Liver (tissue), 9 donors: ENCODE measurements around the gene IFRD2. TPM values are rescaled to one million over a fixed set of nuclear protein-coding genes. Genes with fewer than 3 reads are reported as not detected.

Source experiments
- DNase-seq: peaks from one replicate; pipeline ENCODE4 v3.0.0-alpha.2; 2017; ENCODE audit warnings: low spot score
- H3K27ac ChIP-seq, 2 donors: one replicate each; pipeline ENCODE4 v1.7.0; 2013; ENCODE audit warnings: inconsistent platforms in 2 of 2, low read length in 2 of 2, control low read depth in 1 of 2, low read depth in 1 of 2, mild to moderate bottlenecking in 1 of 2
- H3K27me3 ChIP-seq, 4 donors: one replicate each; pipeline versions ENCODE4 v1.6.1 to v1.7.0; 2013; ENCODE audit warnings: low read length in 3 of 4, inconsistent platforms in 1 of 4, mild to moderate bottlenecking in 1 of 4, moderate library complexity in 1 of 4; ENCODE audit not compliant: control insufficient read depth in 4 of 4, insufficient read depth in 4 of 4
- H3K36me3 ChIP-seq, 4 donors: one replicate each; pipeline versions ENCODE4 v1.6.1 to v1.7.0; 2013; ENCODE audit warnings: low read length in 3 of 4, mild to moderate bottlenecking in 3 of 4, low read depth in 1 of 4, moderate library complexity in 1 of 4; ENCODE audit not compliant: control insufficient read depth in 4 of 4, insufficient read depth in 3 of 4
- H3K4me1 ChIP-seq, 4 donors: one replicate each; pipeline versions ENCODE4 v1.6.1 to v1.7.0; 2013; ENCODE audit warnings: low read length in 3 of 4, mild to moderate bottlenecking in 3 of 4, moderate library complexity in 1 of 4; ENCODE audit not compliant: control insufficient read depth in 4 of 4, insufficient read depth in 4 of 4
- H3K4me3 ChIP-seq, 3 donors: one replicate each; pipeline versions ENCODE4 v1.6.1 to v1.7.0; 2013; ENCODE audit warnings: low read length in 3 of 3, control low read depth in 1 of 3, low read depth in 1 of 3, mild to moderate bottlenecking in 1 of 3
- H3K9ac ChIP-seq, 2 donors: one replicate each; pipeline ENCODE4 v1.7.0; 2013; ENCODE audit warnings: low read length in 2 of 2, mild to moderate bottlenecking in 2 of 2, moderate library complexity in 2 of 2, control low read depth in 1 of 2, low read depth in 1 of 2
- H3K9me3 ChIP-seq, 4 donors: one replicate each; pipeline versions ENCODE4 v1.6.1 to v1.7.0; 2013; ENCODE audit warnings: low read length in 3 of 4; ENCODE audit not compliant: control insufficient read depth in 4 of 4
- EGR1 ChIP-seq, 2 donors: IDR thresholded peaks; 2 replicates each; pipeline ENCODE4 v1.6.1; 2016 to 2018; ENCODE audit warnings: antibody characterized with exemption in 2 of 2, low read depth in 2 of 2
- FOXA1 ChIP-seq: IDR thresholded peaks from 2 replicates; pipeline ENCODE4 v1.6.1; 2016; ENCODE audit warnings: antibody characterized with exemption
- FOXA2 ChIP-seq: IDR thresholded peaks from 2 replicates; pipeline ENCODE4 v1.6.1; 2016; ENCODE audit warnings: antibody characterized with exemption
- GABPA ChIP-seq, 2 donors: IDR thresholded peaks in 1 of 2; conservative IDR thresholded peaks in 1 of 2; 2 replicates each; pipeline ENCODE4 v1.6.1; 2016; ENCODE audit warnings: antibody characterized with exemption in 2 of 2, mild to moderate bottlenecking in 1 of 2, moderate library complexity in 1 of 2
- HNF4A ChIP-seq, 2 donors: conservative IDR thresholded peaks; 2 replicates each; pipeline ENCODE4 v1.6.1; 2016; ENCODE audit warnings: antibody characterized with exemption in 2 of 2, mild to moderate bottlenecking in 2 of 2
- HNF4G ChIP-seq: IDR thresholded peaks from 2 replicates; pipeline ENCODE4 v1.6.1; 2016; ENCODE audit warnings: antibody characterized with exemption
- JUND ChIP-seq, 2 donors: IDR thresholded peaks; 2 replicates each; pipeline ENCODE4 v1.6.1; 2016; ENCODE audit warnings: antibody characterized with exemption in 2 of 2
- NR2F2 ChIP-seq: IDR thresholded peaks from 2 replicates; pipeline ENCODE4 v1.6.1; 2016; ENCODE audit warnings: antibody characterized with exemption
- RAD21 ChIP-seq, 2 donors: IDR thresholded peaks; 2 replicates each; pipeline ENCODE4 v1.6.1; 2016; ENCODE audit warnings: antibody characterized with exemption in 2 of 2, mild to moderate bottlenecking in 2 of 2
- RXRA ChIP-seq, 2 donors: IDR thresholded peaks; 2 replicates each; pipeline ENCODE4 v1.6.1; 2017 to 2018; ENCODE audit warnings: antibody characterized with exemption in 2 of 2, mild to moderate bottlenecking in 1 of 2
- SP1 ChIP-seq: IDR thresholded peaks from 2 replicates; pipeline ENCODE4 v1.6.1; 2018; ENCODE audit warnings: antibody characterized with exemption, mild to moderate bottlenecking
- TAF1 ChIP-seq: conservative IDR thresholded peaks from 2 replicates; pipeline ENCODE4 v1.6.1; 2016; ENCODE audit warnings: antibody characterized with exemption, mild to moderate bottlenecking
- YY1 ChIP-seq: IDR thresholded peaks from 2 replicates; pipeline ENCODE4 v1.6.1; 2016; ENCODE audit warnings: antibody characterized with exemption, mild to moderate bottlenecking
- WGBS: extraction: QIAGEN DNeasy Blood & Tissue Kit; methylation state at CpG from one replicate; pipeline ENCODE4 v1.1.7; 2013; 5-methylcytosine and 5-hydroxymethylcytosine counted together
- polyA plus RNA-seq, 2 donors: library from polyadenylated mRNA; stranded (reverse) in 1 of 2; unstranded in 1 of 2; fragments of 200-250 nt in 1 of 2; fragments of >200 nt in 1 of 2; fragmentation: Nextera tagmentation in 1 of 2; extraction: Ambion mirVana in 1 of 2; gene quantifications; one replicate each; pipeline versions ENCODE4 v1.2.1 to v1.2.3, GENCODE V29; 2013 to 2015
- total RNA-seq, 2 donors: library from RNA; depleted of rRNA; stranded (reverse); fragments of >200 nt; gene quantifications; one replicate each; pipeline ENCODE4 v1.2.3, GENCODE V29; 2014
- TF ChIP-seq, protein P1 (sequence below): IDR thresholded peaks from 2 replicates; pipeline ENCODE4 v1.6.1; 2016; ENCODE audit warnings: antibody characterized with exemption, mild to moderate bottlenecking
- TF ChIP-seq, protein P2 (sequence below): fragments of 150-350 bp; IDR thresholded peaks from 2 replicates; pipeline ENCODE4 v1.5.1; 2017; ENCODE audit warnings: improper control_type of control experiment, low read depth, low read length; ENCODE audit not compliant: missing input control
- TF ChIP-seq, protein P3 (sequence below): IDR thresholded peaks from 2 replicates; pipeline ENCODE4 v1.6.1; 2016; ENCODE audit warnings: antibody characterized with exemption
- TF ChIP-seq, protein P4 (sequence below): IDR thresholded peaks from 2 replicates; pipeline ENCODE4 v1.6.1; 2016; ENCODE audit warnings: antibody characterized with exemption
- TF ChIP-seq, protein P5 (sequence below): IDR thresholded peaks from 2 replicates; pipeline ENCODE4 v1.6.1; 2016; ENCODE audit warnings: antibody characterized with exemption
- donor health status: healthy.
- donor health status: healthy.
- donor health status: healthy.
- donor health status: healthy.
- donor health status: healthy.

IFRD2 gene
- total and polyA plus RNA-seq, 4 donors = 55.7 to 91.2 (median 63.2) TPM

DNA sequence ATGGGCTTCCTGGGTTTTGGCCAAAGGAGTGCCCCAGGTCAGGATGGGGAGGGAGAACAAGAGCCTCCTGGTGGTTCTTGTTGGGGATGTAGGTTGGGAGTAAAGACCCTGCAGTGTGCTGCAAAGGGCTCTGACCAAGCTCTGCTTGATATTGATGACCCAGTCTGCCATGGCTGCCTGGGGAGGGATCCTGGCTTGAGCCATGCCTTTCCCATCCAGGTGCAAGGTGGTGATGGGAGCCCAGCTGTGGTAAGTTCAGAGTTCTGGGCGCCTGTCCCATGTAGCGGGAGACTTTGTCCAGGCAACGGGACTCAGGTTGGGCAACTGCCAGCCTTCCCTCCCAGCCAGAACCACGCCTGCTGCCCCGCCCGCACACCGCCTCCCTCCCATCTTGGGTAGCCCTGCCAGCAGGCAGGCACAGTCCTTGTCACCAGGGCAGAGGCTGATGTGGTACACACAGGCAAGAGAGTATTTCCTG lies 53.6 kb downstream of the IFRD2 start:
- WGBS = 8% methylated on average over 7 of the region's 7 CpGs
- Histone ChIP-seq H3K4me1 (peaks cover 18 to 68% (median 50%) of the 10 kb centered on the region in 4 donors), H3K36me3 (no peaks in the 10 kb centered on the region), H3K27me3 (no peaks in the 10 kb centered on the region), H3K27ac (peak overlapping the region; percentile 89 to 91), H3K9me3 (no peaks in the 10 kb centered on the region), H3K9ac (peak overlapping the region; percentile 4 to 59), H3K4me3 (peak overlapping the region in 2 of 3 donors; percentile 80 to 83)
- DNase-seq = peak; percentile 76
- TF ChIP-seq SP1 = peak; percentile 88
- TF ChIP-seq TAF1 = no peak
- peak; percentile 89 for TF ChIP-seq YY1
- TF ChIP-seq GABPA (IDR thresholded peaks at IDR 0.05 in 1 of 2, conservative IDR thresholded peaks at IDR 0.05 in 1 of 2) = peak in 1 of 2 donors; percentile 68
- peak; percentile 28 to 29 for TF ChIP-seq RAD21 (IDR thresholded peaks at IDR 0.05)
- TF ChIP-seq, protein P1, sequence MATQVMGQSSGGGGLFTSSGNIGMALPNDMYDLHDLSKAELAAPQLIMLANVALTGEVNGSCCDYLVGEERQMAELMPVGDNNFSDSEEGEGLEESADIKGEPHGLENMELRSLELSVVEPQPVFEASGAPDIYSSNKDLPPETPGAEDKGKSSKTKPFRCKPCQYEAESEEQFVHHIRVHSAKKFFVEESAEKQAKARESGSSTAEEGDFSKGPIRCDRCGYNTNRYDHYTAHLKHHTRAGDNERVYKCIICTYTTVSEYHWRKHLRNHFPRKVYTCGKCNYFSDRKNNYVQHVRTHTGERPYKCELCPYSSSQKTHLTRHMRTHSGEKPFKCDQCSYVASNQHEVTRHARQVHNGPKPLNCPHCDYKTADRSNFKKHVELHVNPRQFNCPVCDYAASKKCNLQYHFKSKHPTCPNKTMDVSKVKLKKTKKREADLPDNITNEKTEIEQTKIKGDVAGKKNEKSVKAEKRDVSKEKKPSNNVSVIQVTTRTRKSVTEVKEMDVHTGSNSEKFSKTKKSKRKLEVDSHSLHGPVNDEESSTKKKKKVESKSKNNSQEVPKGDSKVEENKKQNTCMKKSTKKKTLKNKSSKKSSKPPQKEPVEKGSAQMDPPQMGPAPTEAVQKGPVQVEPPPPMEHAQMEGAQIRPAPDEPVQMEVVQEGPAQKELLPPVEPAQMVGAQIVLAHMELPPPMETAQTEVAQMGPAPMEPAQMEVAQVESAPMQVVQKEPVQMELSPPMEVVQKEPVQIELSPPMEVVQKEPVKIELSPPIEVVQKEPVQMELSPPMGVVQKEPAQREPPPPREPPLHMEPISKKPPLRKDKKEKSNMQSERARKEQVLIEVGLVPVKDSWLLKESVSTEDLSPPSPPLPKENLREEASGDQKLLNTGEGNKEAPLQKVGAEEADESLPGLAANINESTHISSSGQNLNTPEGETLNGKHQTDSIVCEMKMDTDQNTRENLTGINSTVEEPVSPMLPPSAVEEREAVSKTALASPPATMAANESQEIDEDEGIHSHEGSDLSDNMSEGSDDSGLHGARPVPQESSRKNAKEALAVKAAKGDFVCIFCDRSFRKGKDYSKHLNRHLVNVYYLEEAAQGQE = peak; percentile 70
- TF ChIP-seq, protein P2, sequence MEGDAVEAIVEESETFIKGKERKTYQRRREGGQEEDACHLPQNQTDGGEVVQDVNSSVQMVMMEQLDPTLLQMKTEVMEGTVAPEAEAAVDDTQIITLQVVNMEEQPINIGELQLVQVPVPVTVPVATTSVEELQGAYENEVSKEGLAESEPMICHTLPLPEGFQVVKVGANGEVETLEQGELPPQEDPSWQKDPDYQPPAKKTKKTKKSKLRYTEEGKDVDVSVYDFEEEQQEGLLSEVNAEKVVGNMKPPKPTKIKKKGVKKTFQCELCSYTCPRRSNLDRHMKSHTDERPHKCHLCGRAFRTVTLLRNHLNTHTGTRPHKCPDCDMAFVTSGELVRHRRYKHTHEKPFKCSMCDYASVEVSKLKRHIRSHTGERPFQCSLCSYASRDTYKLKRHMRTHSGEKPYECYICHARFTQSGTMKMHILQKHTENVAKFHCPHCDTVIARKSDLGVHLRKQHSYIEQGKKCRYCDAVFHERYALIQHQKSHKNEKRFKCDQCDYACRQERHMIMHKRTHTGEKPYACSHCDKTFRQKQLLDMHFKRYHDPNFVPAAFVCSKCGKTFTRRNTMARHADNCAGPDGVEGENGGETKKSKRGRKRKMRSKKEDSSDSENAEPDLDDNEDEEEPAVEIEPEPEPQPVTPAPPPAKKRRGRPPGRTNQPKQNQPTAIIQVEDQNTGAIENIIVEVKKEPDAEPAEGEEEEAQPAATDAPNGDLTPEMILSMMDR = peak; percentile 9
- peak; percentile 54 to 84 for TF ChIP-seq RXRA (IDR thresholded peaks at IDR 0.05)
- TF ChIP-seq FOXA1 = peak; percentile 71
- no peak for TF ChIP-seq NR2F2
- peak in 1 of 2 donors; percentile 69 for TF ChIP-seq EGR1 (IDR thresholded peaks at IDR 0.05; ENCODE audit: low read depth in 2 of 2)
- TF ChIP-seq, protein P3, sequence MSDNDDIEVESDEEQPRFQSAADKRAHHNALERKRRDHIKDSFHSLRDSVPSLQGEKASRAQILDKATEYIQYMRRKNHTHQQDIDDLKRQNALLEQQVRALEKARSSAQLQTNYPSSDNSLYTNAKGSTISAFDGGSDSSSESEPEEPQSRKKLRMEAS = peak; percentile 84
- TF ChIP-seq, protein P4, sequence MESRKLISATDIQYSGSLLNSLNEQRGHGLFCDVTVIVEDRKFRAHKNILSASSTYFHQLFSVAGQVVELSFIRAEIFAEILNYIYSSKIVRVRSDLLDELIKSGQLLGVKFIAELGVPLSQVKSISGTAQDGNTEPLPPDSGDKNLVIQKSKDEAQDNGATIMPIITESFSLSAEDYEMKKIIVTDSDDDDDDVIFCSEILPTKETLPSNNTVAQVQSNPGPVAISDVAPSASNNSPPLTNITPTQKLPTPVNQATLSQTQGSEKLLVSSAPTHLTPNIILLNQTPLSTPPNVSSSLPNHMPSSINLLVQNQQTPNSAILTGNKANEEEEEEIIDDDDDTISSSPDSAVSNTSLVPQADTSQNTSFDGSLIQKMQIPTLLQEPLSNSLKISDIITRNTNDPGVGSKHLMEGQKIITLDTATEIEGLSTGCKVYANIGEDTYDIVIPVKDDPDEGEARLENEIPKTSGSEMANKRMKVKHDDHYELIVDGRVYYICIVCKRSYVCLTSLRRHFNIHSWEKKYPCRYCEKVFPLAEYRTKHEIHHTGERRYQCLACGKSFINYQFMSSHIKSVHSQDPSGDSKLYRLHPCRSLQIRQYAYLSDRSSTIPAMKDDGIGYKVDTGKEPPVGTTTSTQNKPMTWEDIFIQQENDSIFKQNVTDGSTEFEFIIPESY = peak; percentile 54
- peak; percentile 42 for TF ChIP-seq FOXA2
- peak; percentile 47 for TF ChIP-seq HNF4G
- peak; percentile 87 to 91 for TF ChIP-seq HNF4A (conservative IDR thresholded peaks at IDR 0.05)
- TF ChIP-seq, protein P5, sequence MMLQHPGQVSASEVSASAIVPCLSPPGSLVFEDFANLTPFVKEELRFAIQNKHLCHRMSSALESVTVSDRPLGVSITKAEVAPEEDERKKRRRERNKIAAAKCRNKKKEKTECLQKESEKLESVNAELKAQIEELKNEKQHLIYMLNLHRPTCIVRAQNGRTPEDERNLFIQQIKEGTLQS = no peak
- TF ChIP-seq JUND (IDR thresholded peaks at IDR 0.05) = peak in 1 of 2 donors; percentile 51
